ENCODE data around the gene DEF6. TPM values are rescaled to one million over a fixed set of nuclear protein-coding genes. Genes with fewer than 3 reads are reported as not detected.

The DEF6 gene
- total RNA-seq, 3 donors from 2014 or later, result 4.8 to 14.2 (median 14.1) TPM

- H3K27ac ChIP-seq, result no peak overlapping the region
- no peak overlapping the region for H3K4me3 ChIP-seq
- H3K9me3 ChIP-seq, result no peaks in the 10 kb centered on the region
- intact Hi-C loops (cut with DNase I; ENCODE audit: low total_unique reads), result loop anchor here (5.0 kb wide), 2 partner anchors 126 to 721 kb away; partner anchors contain the start of gene RPL10A
- no peaks in the 10 kb centered on the region for H3K36me3 ChIP-seq
- TF ChIP-seq, protein P1, sequence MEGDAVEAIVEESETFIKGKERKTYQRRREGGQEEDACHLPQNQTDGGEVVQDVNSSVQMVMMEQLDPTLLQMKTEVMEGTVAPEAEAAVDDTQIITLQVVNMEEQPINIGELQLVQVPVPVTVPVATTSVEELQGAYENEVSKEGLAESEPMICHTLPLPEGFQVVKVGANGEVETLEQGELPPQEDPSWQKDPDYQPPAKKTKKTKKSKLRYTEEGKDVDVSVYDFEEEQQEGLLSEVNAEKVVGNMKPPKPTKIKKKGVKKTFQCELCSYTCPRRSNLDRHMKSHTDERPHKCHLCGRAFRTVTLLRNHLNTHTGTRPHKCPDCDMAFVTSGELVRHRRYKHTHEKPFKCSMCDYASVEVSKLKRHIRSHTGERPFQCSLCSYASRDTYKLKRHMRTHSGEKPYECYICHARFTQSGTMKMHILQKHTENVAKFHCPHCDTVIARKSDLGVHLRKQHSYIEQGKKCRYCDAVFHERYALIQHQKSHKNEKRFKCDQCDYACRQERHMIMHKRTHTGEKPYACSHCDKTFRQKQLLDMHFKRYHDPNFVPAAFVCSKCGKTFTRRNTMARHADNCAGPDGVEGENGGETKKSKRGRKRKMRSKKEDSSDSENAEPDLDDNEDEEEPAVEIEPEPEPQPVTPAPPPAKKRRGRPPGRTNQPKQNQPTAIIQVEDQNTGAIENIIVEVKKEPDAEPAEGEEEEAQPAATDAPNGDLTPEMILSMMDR (IDR thresholded peaks at IDR 0.05), result no peak
- no peak for DNase-seq (ENCODE audit: low spot score in 2 of 2)
- H3K4me1 ChIP-seq, result peaks cover 4 to 10% of the 10 kb centered on the region in 2 donors
- H3K27me3 ChIP-seq, result no peaks in the 10 kb centered on the region
These were observed 43.9 kb downstream of the DEF6 start for GRCh38 chr6:35341557-35341956.

GRCh38 chr6:35342258-35343091 is 44.9 kb downstream of the DEF6 start, which contains the start of gene PPARD:
Gene PPARD (plus strand): TSS chr6:35342558. CDS start chr6:35411088, 68,530 bp downstream.
- Histone ChIP-seq H3K4me1 (peaks cover 4 to 10% of the 10 kb centered on the region in 2 donors), H3K9me3 (no peaks in the 10 kb centered on the region), H3K36me3 (no peaks in the 10 kb centered on the region), H3K27me3 (no peaks in the 10 kb centered on the region), H3K27ac (peak within 1 kb of the TSS; percentile 96), H3K4me3 (peak within 1 kb of the TSS; percentile 86 to 94 (median 88))
- peak; percentile 99 for DNase-seq (ENCODE audit: low spot score in 2 of 2)
- TF ChIP-seq POLR2AphosphoS5 (IDR thresholded peaks at IDR 0.05), result peak; percentile 87 to 96 (median 91)
- TF ChIP-seq, protein P1 (IDR thresholded peaks at IDR 0.05), result peak; percentile 91 to 99 (median 99)
- TF ChIP-seq POLR2A (IDR thresholded peaks at IDR 0.05), result peak; percentile 56
- intact Hi-C loops (cut with DNase I; ENCODE audit: low total_unique reads), result loop anchor here (5.0 kb wide), 2 partner anchors 125 to 720 kb away; partner anchors contain the start of gene RPL10A

- peak overlapping the region; percentile 96 for H3K27ac ChIP-seq
- H3K9me3 ChIP-seq, result no peaks in the 10 kb centered on the region
- DNase-seq (ENCODE audit: low spot score in 2 of 2), result no peak
- H3K4me3 ChIP-seq, result peak overlapping the region; percentile 86 to 94 (median 88)
- H3K4me1 ChIP-seq, result peaks cover 4 to 10% of the 10 kb centered on the region in 2 donors
- intact Hi-C loops (cut with DNase I; ENCODE audit: low total_unique reads), result loop anchor here (5.0 kb wide), 2 partner anchors 124 to 719 kb away; partner anchors contain the start of gene RPL10A
- no peaks in the 10 kb centered on the region for H3K27me3 ChIP-seq
- H3K36me3 ChIP-seq, result no peaks in the 10 kb centered on the region
- TF ChIP-seq POLR2AphosphoS5 (IDR thresholded peaks at IDR 0.05) (peak in 2 of 3 donors; percentile 25 to 40), POLR2A (IDR thresholded peaks at IDR 0.05) (no peak)
- TF ChIP-seq, protein P1 (IDR thresholded peaks at IDR 0.05), result peak in 1 of 3 donors; percentile 6
These were observed 45.6 kb downstream of the DEF6 start for GRCh38 chr6:35343092-35343834.

GRCh38 chr6:35343835-35344550 is 46.4 kb downstream of the DEF6 start:
- no peaks in the 10 kb centered on the region for H3K36me3 ChIP-seq
- no peaks in the 10 kb centered on the region for H3K27me3 ChIP-seq
- intact Hi-C loops (cut with DNase I; ENCODE audit: low total_unique reads), result loop anchor here (5.0 kb wide), 2 partner anchors 123 to 718 kb away; partner anchors contain the start of gene RPL10A
- peak overlapping the region; percentile 86 to 94 (median 88) for H3K4me3 ChIP-seq
- no peaks in the 10 kb centered on the region for H3K9me3 ChIP-seq
- H3K27ac ChIP-seq, result peak overlapping the region; percentile 96
- H3K4me1 ChIP-seq, result peaks cover 4 to 10% of the 10 kb centered on the region in 2 donors
- no peak for DNase-seq (ENCODE audit: low spot score in 2 of 2)
- TF ChIP-seq POLR2A (IDR thresholded peaks at IDR 0.05) (no peak), POLR2AphosphoS5 (IDR thresholded peaks at IDR 0.05) (no peak)
- TF ChIP-seq, protein P1 (IDR thresholded peaks at IDR 0.05), result no peak
